Osteoblast (primary cell): Measurements from ENCODE around the gene MAD1L1. TPM values are rescaled to one million over a fixed set of nuclear protein-coding genes. Genes with fewer than 3 reads are reported as not detected.

Experiments
- DNase-seq: peaks from one replicate; pipeline ENCODE4 v3.0.0; 2011; ENCODE audit warnings: low spot score, mixed read lengths; ENCODE audit not compliant: insufficient read length; ENCODE audit errors: missing footprints
- H2AFZ ChIP-seq: 2 replicates; pipeline ENCODE4 v1.6.0; 2011; ENCODE audit warnings: mild to moderate bottlenecking, low read length
- H3K27ac ChIP-seq: 2 replicates; pipeline ENCODE4 v1.5.1; 2011; ENCODE audit warnings: mild to moderate bottlenecking, low read depth, low read length, moderate library complexity
- H3K27me3 ChIP-seq: 2 replicates; pipeline ENCODE4 v1.6.0; 2012; ENCODE audit warnings: mild to moderate bottlenecking, control low read depth, inconsistent platforms, low read length, moderate library complexity; ENCODE audit not compliant: insufficient read depth
- H3K36me3 ChIP-seq: 2 replicates; pipeline ENCODE4 v1.5.1; 2011; ENCODE audit warnings: mild to moderate bottlenecking, low read length, control low read depth, moderate library complexity; ENCODE audit not compliant: insufficient read depth
- H3K4me1 ChIP-seq: 2 replicates; pipeline ENCODE4 v1.5.1; 2011; ENCODE audit warnings: mild to moderate bottlenecking, low read length, control low read depth, moderate library complexity; ENCODE audit not compliant: insufficient read depth
- H3K4me2 ChIP-seq: 2 replicates; pipeline ENCODE4 v1.6.0; 2011; ENCODE audit warnings: mild to moderate bottlenecking, low read length; ENCODE audit not compliant: insufficient read depth
- H3K4me3 ChIP-seq: fragments of 200-600 bp; sonication (generic); 3 replicates; pipeline ENCODE4 v1.5.1; 2012; ENCODE audit warnings: mild to moderate bottlenecking, low read length, inconsistent platforms; ENCODE audit not compliant: insufficient read depth
- H3K79me2 ChIP-seq: 2 replicates; pipeline ENCODE4 v1.6.0; 2012; ENCODE audit warnings: mild to moderate bottlenecking, low read length, control low read depth, inconsistent platforms; ENCODE audit not compliant: insufficient read depth
- H3K9me3 ChIP-seq: 2 replicates; pipeline ENCODE4 v1.5.1; 2011; ENCODE audit warnings: low read depth, low read length, control low read depth
- H4K20me1 ChIP-seq: 2 replicates; pipeline ENCODE4 v1.6.0; 2012; ENCODE audit warnings: mild to moderate bottlenecking, low read length, control low read depth; ENCODE audit not compliant: insufficient read depth
- CTCF ChIP-seq: IDR thresholded peaks from 2 replicates; pipeline ENCODE4 v1.5.1; 2011; ENCODE audit warnings: mild to moderate bottlenecking, low read depth, low read length, moderate library complexity; ENCODE audit errors: extremely low read depth
- total RNA-seq: library from RNA; depleted of rRNA; stranded (reverse); fragments of >200 nt; gene quantifications from 2 replicates; pipeline ENCODE4 v1.2.3, GENCODE V29; 2012

Gene MAD1L1
- total RNA-seq, 1 donor: 66.2 TPM

GRCh38 chr7:2148814-2149213 is 83.9 kb downstream of the MAD1L1 start:
- Histone ChIP-seq H3K36me3 (peaks cover 13% of the 10 kb centered on the region), H4K20me1 (peaks cover 22% of the 10 kb centered on the region), H3K4me3 (no peak overlapping the region), H2AFZ (no peak overlapping the region), H3K27me3 (no peaks in the 10 kb centered on the region), H3K4me1 (no peaks in the 10 kb centered on the region), H3K79me2 (no peaks in the 10 kb centered on the region), H3K27ac (no peak overlapping the region), H3K4me2 (no peak overlapping the region), H3K9me3 (no peaks in the 10 kb centered on the region)
- no peak for DNase-seq
- no peak for TF ChIP-seq CTCF

GRCh38 chr7:2148189-2148588 is 84.6 kb downstream of the MAD1L1 start:
- H2AFZ ChIP-seq: no peak overlapping the region
- no peak overlapping the region for H3K4me2 ChIP-seq
- no peaks in the 10 kb centered on the region for H3K4me1 ChIP-seq
- H3K79me2 ChIP-seq: no peaks in the 10 kb centered on the region
- no peaks in the 10 kb centered on the region for H3K27me3 ChIP-seq
- H3K36me3 ChIP-seq: peaks cover 18% of the 10 kb centered on the region
- DNase-seq: no peak
- H3K4me3 ChIP-seq: no peak overlapping the region
- no peak overlapping the region for H3K27ac ChIP-seq
- no peak for TF ChIP-seq CTCF
- H3K9me3 ChIP-seq: no peaks in the 10 kb centered on the region
- H4K20me1 ChIP-seq: peaks cover 22% of the 10 kb centered on the region

- no peak overlapping the region for H2AFZ ChIP-seq
- H3K4me3 ChIP-seq: no peak overlapping the region
- no peaks in the 10 kb centered on the region for H3K9me3 ChIP-seq
- H3K4me1 ChIP-seq: no peaks in the 10 kb centered on the region
- no peak overlapping the region for H3K27ac ChIP-seq
- TF ChIP-seq CTCF: no peak
- no peaks in the 10 kb centered on the region for H3K27me3 ChIP-seq
- H3K36me3 ChIP-seq: peaks cover 18% of the 10 kb centered on the region
- DNase-seq: no peak
- H4K20me1 ChIP-seq: peaks cover 16% of the 10 kb centered on the region
- no peak overlapping the region for H3K4me2 ChIP-seq
- no peaks in the 10 kb centered on the region for H3K79me2 ChIP-seq
Observed at GRCh38 chr7:2146676-2147472, 85.9 kb downstream of the MAD1L1 start.

- Histone ChIP-seq H3K9me3 (no peaks in the 10 kb centered on the region), H3K4me1 (no peaks in the 10 kb centered on the region), H3K4me2 (no peak overlapping the region), H3K4me3 (no peak overlapping the region), H4K20me1 (peaks cover 10% of the 10 kb centered on the region), H2AFZ (no peak overlapping the region), H3K27me3 (no peaks in the 10 kb centered on the region), H3K27ac (no peak overlapping the region), H3K79me2 (no peaks in the 10 kb centered on the region), H3K36me3 (peaks cover 18% of the 10 kb centered on the region)
- TF ChIP-seq CTCF: no peak
- no peak for DNase-seq
Observed at GRCh38 chr7:2145835-2146580, 86.7 kb downstream of the MAD1L1 start.
